B cell (primary cell): ENCODE measurements around the gene TMEM236. TPM values are rescaled to one million over a fixed set of nuclear protein-coding genes. Genes with fewer than 3 reads are reported as not detected.

Experiments used
- ATAC-seq: fragments of 200-7000 bp; cut with Tn5 transposase; one replicate; pipeline ENCODE4 v1.10.0; 2021; ENCODE audit warnings: low read depth, mild to moderate bottlenecking, moderate number of reproducible peaks, moderate library complexity
- CTCF ChIA-PET: fragments of 350-600 bp; sonication (Branson Sonifier 250); formaldehyde crosslinking; loops from one replicate; lab custom pipeline; 2021; ENCODE audit warnings: antibody characterized with exemption, inconsistent platforms; lab: Charles Lee
- POLR2A ChIA-PET: fragments of 350-600 bp; sonication (Branson Sonifier 250); formaldehyde crosslinking; loops from one replicate; lab custom pipeline; 2021; ENCODE audit warnings: antibody characterized with exemption; lab: Charles Lee
- DNase-seq: peaks from one replicate; pipeline ENCODE4 v3.0.0; 2013
- H2AFZ ChIP-seq: 2 replicates; pipeline ENCODE4 v1.6.1; 2012; ENCODE audit warnings: mild to moderate bottlenecking, low read depth, low read length; ENCODE audit not compliant: insufficient read depth, poor library complexity, severe bottlenecking
- H3K27ac ChIP-seq, 2 donors: 1 replicate in 1 of 2; 2 replicates in 1 of 2; pipeline ENCODE4 v1.5.1; 2012 to 2013; ENCODE audit warnings: low read length in 2 of 2, mild to moderate bottlenecking in 2 of 2, moderate library complexity in 1 of 2
- H3K27me3 ChIP-seq, 4 experiments: fragments of 200-600 bp in 1 of 4; sonication (generic) in 1 of 4; replicated peaks in 1 of 4; 1 replicate in 2 of 4; 2 replicates in 2 of 4; pipeline versions ENCODE4 v1.6.1 to v1.7.0; 2013 to 2016; ENCODE audit warnings: low read length in 3 of 4, mild to moderate bottlenecking in 2 of 4, mixed read lengths in 1 of 4, moderate library complexity in 1 of 4; ENCODE audit not compliant: insufficient read depth in 4 of 4, control insufficient read depth in 3 of 4; ENCODE audit errors: control extremely low read depth in 1 of 4
- H3K36me3 ChIP-seq, 2 experiments: replicated peaks in 1 of 2; 1 replicate in 1 of 2; 2 replicates in 1 of 2; pipeline versions ENCODE4 v1.6.1 to v1.7.1; 2013; ENCODE audit warnings: low read length in 1 of 2; ENCODE audit not compliant: insufficient read depth in 2 of 2, control insufficient read depth in 1 of 2; ENCODE audit errors: control extremely low read depth in 1 of 2, extremely low read depth in 1 of 2
- H3K4me1 ChIP-seq, 2 donors: fragments of 200-600 bp in 1 of 2; sonication (generic) in 1 of 2; 1 replicate in 1 of 2; 2 replicates in 1 of 2; pipeline versions ENCODE4 v1.5.1 to v1.6.1; 2013 to 2017; ENCODE audit warnings: low read length in 2 of 2; ENCODE audit not compliant: control insufficient read depth in 2 of 2, insufficient read depth in 2 of 2
- H3K4me2 ChIP-seq: replicated peaks from 2 replicates; pipeline ENCODE3; 2012; ENCODE audit warnings: mild to moderate bottlenecking, low read depth, low read length; ENCODE audit not compliant: poor library complexity, severe bottlenecking
- H3K4me3 ChIP-seq, 5 experiments: fragments of 200-600 bp in 1 of 5; sonication (generic) in 1 of 5; 1 replicate in 3 of 5; 2 replicates in 2 of 5; pipeline versions ENCODE4 v1.5.1 to v1.7.0; 2011 to 2016; ENCODE audit warnings: low read length in 4 of 5, mild to moderate bottlenecking in 4 of 5, low read depth in 2 of 5, control low read depth in 1 of 5, moderate library complexity in 1 of 5; ENCODE audit not compliant: insufficient read depth in 1 of 5; ENCODE audit errors: control extremely low read depth in 1 of 5, extremely low read depth in 1 of 5
- H3K79me2 ChIP-seq: fragments of 200-600 bp; sonication (generic); one replicate; pipeline ENCODE4 v1.6.0; 2016; ENCODE audit warnings: low read length; ENCODE audit not compliant: control insufficient read depth, insufficient read depth
- H3K9ac ChIP-seq: fragments of 200-600 bp; sonication (generic); 2 replicates; pipeline ENCODE4 v1.6.1; 2017; ENCODE audit warnings: mild to moderate bottlenecking, low read length, moderate library complexity
- H3K9me3 ChIP-seq, 3 donors: one replicate each; pipeline versions ENCODE4 v1.6.1 to v1.7.1; 2013; ENCODE audit warnings: low read length in 2 of 3; ENCODE audit not compliant: control insufficient read depth in 2 of 3, insufficient read depth in 1 of 3; ENCODE audit errors: control extremely low read depth in 1 of 3
- H4K20me1 ChIP-seq: 2 replicates; pipeline ENCODE4 v1.6.0; 2012; ENCODE audit warnings: mild to moderate bottlenecking, low read length; ENCODE audit not compliant: insufficient read depth, control insufficient read depth, poor library complexity, severe bottlenecking
- H3K27ac Mint-ChIP-seq: one replicate; pipeline ENCODE4 v1.8.0; 2021; ENCODE audit warnings: mixed read lengths
- H3K27me3 Mint-ChIP-seq: one replicate; pipeline ENCODE4 v1.8.0; 2021; ENCODE audit warnings: mixed read lengths
- H3K4me1 Mint-ChIP-seq: one replicate; pipeline ENCODE4 v1.8.0; 2021; ENCODE audit warnings: mixed read lengths
- H3K4me3 Mint-ChIP-seq: one replicate; pipeline ENCODE4 v1.8.0; 2021; ENCODE audit warnings: mixed read lengths
- H3K9me3 Mint-ChIP-seq: one replicate; pipeline ENCODE4 v1.8.0; 2022; ENCODE audit warnings: mixed read lengths; ENCODE audit not compliant: insufficient read depth
- EZH2 ChIP-seq: IDR thresholded peaks from 2 replicates; pipeline ENCODE4 v1.6.1; 2012; ENCODE audit warnings: borderline replicate concordance, low read depth, mild to moderate bottlenecking, moderate library complexity, low read length; ENCODE audit not compliant: insufficient read depth, poor library complexity, severe bottlenecking
- WGBS: methylation state at CpG from one replicate; pipeline ENCODE4 v1.1.5; 2013; ENCODE audit warnings: missing lambda C conversion rate; ENCODE audit not compliant: insufficient coverage; 5-methylcytosine and 5-hydroxymethylcytosine counted together
- intact Hi-C: fragments of 100-400 bp; cut with micrococcal nuclease; formaldehyde crosslinking; loops from one replicate; pipeline ENCODE4 v1.10.0; 2022
- polyA plus RNA-seq: library from polyadenylated mRNA; depleted of rRNA; stranded (reverse); fragments of >200 nt; gene quantifications from 2 replicates; pipeline ENCODE4 v1.2.3, GENCODE V29; 2012
- total RNA-seq, 2 donors: library from RNA; stranded (reverse); fragments of 120-200 nt in 1 of 2; gene quantifications; 1 replicate in 1 of 2; 2 replicates in 1 of 2; pipeline versions ENCODE4 v1.2.3 to v1.2.4, GENCODE V29; 2013 to 2022
- TF ChIP-seq, protein P1 (sequence below): fragments of 200-600 bp; IDR thresholded peaks from one replicate; pipeline ENCODE4 v1.8.0; 2022; ENCODE audit warnings: antibody characterized with exemption, mild to moderate bottlenecking

The TMEM236 gene
- total and polyA plus RNA-seq, 2 donors (not counting 1 experiment from before 2014, with no cell fraction given): 0.09 to 0.27 TPM

DNA sequence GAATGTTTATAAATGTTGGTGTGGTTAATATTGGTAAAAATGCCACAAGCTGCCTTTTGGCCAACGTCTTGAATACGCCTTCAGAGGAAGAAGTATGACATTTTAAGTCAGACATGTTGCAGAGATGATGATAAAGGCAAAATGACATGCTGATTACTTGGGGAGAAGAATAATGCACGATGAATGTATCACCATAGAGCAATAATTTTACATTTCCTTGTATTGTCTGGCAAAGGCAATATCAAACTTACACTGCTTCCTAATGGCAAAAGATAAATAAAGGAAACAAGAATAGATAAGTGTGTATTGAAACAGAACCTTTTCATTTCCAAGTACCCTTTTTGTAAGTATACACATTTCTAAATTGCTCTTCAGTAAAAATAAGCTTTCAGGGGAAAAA lies 65.8 kb downstream of the TMEM236 start:
- Histone ChIP-seq H3K9ac (no peak overlapping the region), H3K27me3 (peaks cover 0 to under 1% (median 0%) of the 10 kb centered on the region in 4 experiments), H3K4me2 (no peak overlapping the region), H3K27ac (no peak overlapping the region), H3K4me3 (no peak overlapping the region), H3K4me1 (no peaks in the 10 kb centered on the region), H3K9me3 (no peaks in the 10 kb centered on the region), H3K79me2 (no peaks in the 10 kb centered on the region), H3K36me3 (no peaks in the 10 kb centered on the region), H2AFZ (no peak overlapping the region), H4K20me1 (no peaks in the 10 kb centered on the region)
- no peaks in the 10 kb centered on the region for H3K4me1 Mint-ChIP-seq
- DNase-seq (no peak), ATAC-seq (no peak)
- no peak overlapping the region for H3K27ac Mint-ChIP-seq
- CTCF ChIA-PET: no interaction called here
- peaks cover 13% of the 10 kb centered on the region for H3K27me3 Mint-ChIP-seq
- POLR2A ChIA-PET: no interaction called here
- H3K9me3 Mint-ChIP-seq: no peaks in the 10 kb centered on the region
- H3K4me3 Mint-ChIP-seq: no peak overlapping the region
- intact Hi-C loops: no loop called here
- TF ChIP-seq, protein P1, sequence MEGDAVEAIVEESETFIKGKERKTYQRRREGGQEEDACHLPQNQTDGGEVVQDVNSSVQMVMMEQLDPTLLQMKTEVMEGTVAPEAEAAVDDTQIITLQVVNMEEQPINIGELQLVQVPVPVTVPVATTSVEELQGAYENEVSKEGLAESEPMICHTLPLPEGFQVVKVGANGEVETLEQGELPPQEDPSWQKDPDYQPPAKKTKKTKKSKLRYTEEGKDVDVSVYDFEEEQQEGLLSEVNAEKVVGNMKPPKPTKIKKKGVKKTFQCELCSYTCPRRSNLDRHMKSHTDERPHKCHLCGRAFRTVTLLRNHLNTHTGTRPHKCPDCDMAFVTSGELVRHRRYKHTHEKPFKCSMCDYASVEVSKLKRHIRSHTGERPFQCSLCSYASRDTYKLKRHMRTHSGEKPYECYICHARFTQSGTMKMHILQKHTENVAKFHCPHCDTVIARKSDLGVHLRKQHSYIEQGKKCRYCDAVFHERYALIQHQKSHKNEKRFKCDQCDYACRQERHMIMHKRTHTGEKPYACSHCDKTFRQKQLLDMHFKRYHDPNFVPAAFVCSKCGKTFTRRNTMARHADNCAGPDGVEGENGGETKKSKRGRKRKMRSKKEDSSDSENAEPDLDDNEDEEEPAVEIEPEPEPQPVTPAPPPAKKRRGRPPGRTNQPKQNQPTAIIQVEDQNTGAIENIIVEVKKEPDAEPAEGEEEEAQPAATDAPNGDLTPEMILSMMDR: no peak
- TF ChIP-seq EZH2: no peak
- WGBS: 93% methylated on average over 2 of the region's 3 CpGs

DNA sequence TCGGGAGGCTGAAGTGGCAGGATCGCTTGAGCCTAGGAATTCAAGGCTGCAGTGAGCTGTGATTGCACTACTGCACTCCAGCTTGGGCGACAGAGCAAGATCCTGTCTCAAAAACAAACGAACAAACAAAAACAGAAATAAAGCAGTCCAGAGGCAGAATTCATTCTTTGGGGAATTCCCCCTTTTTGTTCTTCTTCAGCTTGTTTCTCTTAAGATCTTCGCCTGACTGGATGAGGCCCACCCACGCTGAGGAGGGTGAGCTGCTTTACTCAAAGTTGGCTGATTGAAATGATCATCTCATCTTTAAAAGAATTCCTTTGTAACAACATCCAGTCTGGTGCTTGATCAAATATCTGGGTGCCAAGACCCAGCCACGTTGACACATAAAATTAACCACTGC lies 67.8 kb downstream of the TMEM236 start:
- Histone ChIP-seq H3K79me2 (no peaks in the 10 kb centered on the region), H3K9me3 (no peaks in the 10 kb centered on the region), H3K27ac (no peak overlapping the region), H3K36me3 (no peaks in the 10 kb centered on the region), H3K27me3 (no peaks in the 10 kb centered on the region), H3K4me1 (no peaks in the 10 kb centered on the region), H4K20me1 (no peaks in the 10 kb centered on the region), H3K4me3 (no peak overlapping the region), H2AFZ (no peak overlapping the region), H3K9ac (no peak overlapping the region), H3K4me2 (no peak overlapping the region)
- Mint-ChIP-seq H3K27ac (no peak overlapping the region), H3K4me1 (no peaks in the 10 kb centered on the region), H3K4me3 (no peak overlapping the region), H3K9me3 (no peaks in the 10 kb centered on the region), H3K27me3 (no peaks in the 10 kb centered on the region)
- no peak for DNase-seq
- TF ChIP-seq EZH2: no peak
- TF ChIP-seq, protein P1: no peak
- POLR2A ChIA-PET: no interaction called here
- CTCF ChIA-PET: no interaction called here
- intact Hi-C loops: no loop called here
- no peak for ATAC-seq
- WGBS: 95% methylated on average over 3 of the region's 7 CpGs
